Peyer's patch (tissue), 4 donors: ENCODE results near the gene B3GALNT2. TPM values are rescaled to one million over a fixed set of nuclear protein-coding genes. Genes with fewer than 3 reads are reported as not detected.
"Not testable (repeated sequence)": the region's sequence is repeated elsewhere in the genome, so short reads cannot be mapped to it uniquely, and the experiment has no call there.

Experiments
- DNase-seq, 3 donors: peaks; one replicate each; pipeline ENCODE4 v3.0.0-alpha.2; 2017 to 2019
- H3K27ac ChIP-seq, 4 donors: fragments of 200-600 bp; sonication (generic); one replicate each; pipeline ENCODE4 v1.5.1; 2016 to 2019
- H3K27me3 ChIP-seq, 2 donors: fragments of 200-600 bp; sonication (generic); one replicate each; pipeline ENCODE4 v1.5.1; 2019
- H3K36me3 ChIP-seq, 3 donors: fragments of 200-600 bp; sonication (generic); one replicate each; pipeline ENCODE4 v1.5.1; 2016 to 2019
- H3K4me1 ChIP-seq, 4 donors: fragments of 200-600 bp; sonication (generic); one replicate each; pipeline ENCODE4 v1.5.1; 2016 to 2019
- H3K4me3 ChIP-seq, 4 donors: fragments of 200-600 bp; sonication (generic); 1 replicate in 3 of 4; 2 replicates in 1 of 4; pipeline ENCODE4 v1.5.1; 2016 to 2019; ENCODE audit warnings: mild to moderate bottlenecking in 1 of 4
- H3K9me3 ChIP-seq, 4 donors: fragments of 200-600 bp; sonication (generic); one replicate each; pipeline ENCODE4 v1.5.1; 2016 to 2019; ENCODE audit warnings: mild to moderate bottlenecking in 1 of 4
- POLR2A ChIP-seq, 2 donors: fragments of 450-650 bp; IDR thresholded peaks; one replicate each; pipeline ENCODE4 v1.5.1; 2017; ENCODE audit warnings: antibody characterized with exemption in 2 of 2, mild to moderate bottlenecking in 2 of 2, moderate library complexity in 2 of 2
- total RNA-seq, 4 donors: library from RNA; depleted of rRNA; stranded (reverse); fragments of >200 nt; gene quantifications; one replicate each; pipeline ENCODE4 v1.1.0, GENCODE V29; 2016
- TF ChIP-seq, protein P1 (sequence below), 6 experiments: fragments of 450-650 bp in 4 of 6; fragments of 200-600 bp in 2 of 6; sonication (generic) in 1 of 6; IDR thresholded peaks; one replicate each; pipeline ENCODE4 v1.5.1; 2017 to 2019; ENCODE audit warnings: antibody characterized with exemption in 6 of 6, mild to moderate bottlenecking in 3 of 6, moderate library complexity in 1 of 6

B3GALNT2 gene
- total RNA-seq, 4 donors from 2014 or later, result 13.2 to 53.1 (median 32.7) TPM

DNA sequence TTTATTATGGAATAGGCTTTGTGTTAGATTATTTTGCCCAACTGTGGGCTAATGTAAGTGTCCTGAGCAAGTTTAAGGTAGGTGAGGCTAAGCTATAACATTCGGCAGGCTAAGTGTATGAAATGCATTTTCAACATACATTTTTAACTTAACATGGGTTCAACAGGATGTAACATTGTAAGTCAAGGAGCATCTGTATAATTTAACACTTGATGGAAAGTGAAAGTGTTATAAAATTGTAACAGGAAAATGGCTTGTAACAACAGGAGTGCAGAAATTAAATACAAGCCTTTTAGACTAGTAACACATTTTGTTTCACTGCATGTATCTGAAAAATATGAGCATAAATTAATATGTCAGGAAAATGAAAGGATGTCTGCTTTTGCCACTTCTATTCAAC is 42.3 kb downstream of the B3GALNT2 start:
- no peaks in the 10 kb centered on the region for H3K4me1 ChIP-seq
- no peak overlapping the region for H3K27ac ChIP-seq
- no peaks in the 10 kb centered on the region for H3K9me3 ChIP-seq
- H3K27me3 ChIP-seq, result no peaks in the 10 kb centered on the region
- no peak for DNase-seq
- H3K4me3 ChIP-seq, result no peak overlapping the region
- TF ChIP-seq POLR2A (IDR thresholded peaks at IDR 0.05), result no peak
- TF ChIP-seq, protein P1, sequence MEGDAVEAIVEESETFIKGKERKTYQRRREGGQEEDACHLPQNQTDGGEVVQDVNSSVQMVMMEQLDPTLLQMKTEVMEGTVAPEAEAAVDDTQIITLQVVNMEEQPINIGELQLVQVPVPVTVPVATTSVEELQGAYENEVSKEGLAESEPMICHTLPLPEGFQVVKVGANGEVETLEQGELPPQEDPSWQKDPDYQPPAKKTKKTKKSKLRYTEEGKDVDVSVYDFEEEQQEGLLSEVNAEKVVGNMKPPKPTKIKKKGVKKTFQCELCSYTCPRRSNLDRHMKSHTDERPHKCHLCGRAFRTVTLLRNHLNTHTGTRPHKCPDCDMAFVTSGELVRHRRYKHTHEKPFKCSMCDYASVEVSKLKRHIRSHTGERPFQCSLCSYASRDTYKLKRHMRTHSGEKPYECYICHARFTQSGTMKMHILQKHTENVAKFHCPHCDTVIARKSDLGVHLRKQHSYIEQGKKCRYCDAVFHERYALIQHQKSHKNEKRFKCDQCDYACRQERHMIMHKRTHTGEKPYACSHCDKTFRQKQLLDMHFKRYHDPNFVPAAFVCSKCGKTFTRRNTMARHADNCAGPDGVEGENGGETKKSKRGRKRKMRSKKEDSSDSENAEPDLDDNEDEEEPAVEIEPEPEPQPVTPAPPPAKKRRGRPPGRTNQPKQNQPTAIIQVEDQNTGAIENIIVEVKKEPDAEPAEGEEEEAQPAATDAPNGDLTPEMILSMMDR (IDR thresholded peaks at IDR 0.05), result no peak
- peaks cover 0 to 13% (median 0%) of the 10 kb centered on the region in 3 donors for H3K36me3 ChIP-seq

DNA sequence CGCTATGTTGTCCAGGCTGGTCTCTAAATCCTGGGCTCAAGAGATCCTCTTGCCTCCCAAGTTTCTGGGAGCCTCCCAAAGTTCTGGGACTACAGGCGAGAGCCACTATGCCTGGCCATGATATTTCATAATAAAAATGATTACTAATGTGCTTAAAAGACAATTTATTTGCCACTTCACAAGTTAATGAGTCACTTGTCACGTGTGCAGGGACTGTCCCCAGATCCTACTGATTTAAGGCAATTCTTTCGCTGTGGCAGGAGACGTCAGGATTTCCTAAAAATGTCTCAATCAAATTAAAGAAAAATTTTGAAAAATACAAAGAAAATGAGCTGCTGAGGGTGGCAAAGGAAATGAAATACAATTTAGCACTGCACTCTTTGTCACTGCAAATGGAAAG is 43.5 kb downstream of the B3GALNT2 start:
- no peak overlapping the region for H3K27ac ChIP-seq
- peaks cover 0 to 15% (median 0%) of the 10 kb centered on the region in 3 donors for H3K36me3 ChIP-seq
- no peaks in the 10 kb centered on the region for H3K27me3 ChIP-seq
- no peaks in the 10 kb centered on the region for H3K4me1 ChIP-seq
- H3K4me3 ChIP-seq, result no peak overlapping the region
- TF ChIP-seq, protein P1 (IDR thresholded peaks at IDR 0.05), result no peak
- no peak for TF ChIP-seq POLR2A (IDR thresholded peaks at IDR 0.05)
- no peak for DNase-seq
- H3K9me3 ChIP-seq, result no peaks in the 10 kb centered on the region

DNA sequence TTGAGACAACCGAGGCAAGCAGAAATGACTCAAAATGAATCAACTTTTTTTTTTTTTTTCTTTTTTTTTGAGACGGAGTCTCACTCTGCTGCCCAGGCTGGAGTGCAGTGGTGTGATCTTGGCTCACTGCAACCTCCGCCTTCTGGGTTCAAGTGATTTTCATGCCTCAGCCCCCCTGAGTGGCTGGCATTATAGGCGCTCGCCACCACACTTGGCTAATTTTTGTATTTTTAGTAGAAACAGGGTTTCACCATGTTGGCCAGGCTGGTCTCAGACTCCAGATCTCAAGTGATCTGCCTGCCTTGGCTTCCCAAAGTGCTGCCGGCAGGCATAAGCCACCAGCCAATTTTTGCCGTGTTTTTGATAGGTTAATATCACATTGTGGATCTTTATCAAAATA is 46.4 kb downstream of the B3GALNT2 start:
- H3K9me3 ChIP-seq, DNase-seq: not testable (repeated sequence)
- H3K36me3 ChIP-seq, result peaks cover 0 to 32% (median 0%) of the 10 kb centered on the region in 3 donors

DNA sequence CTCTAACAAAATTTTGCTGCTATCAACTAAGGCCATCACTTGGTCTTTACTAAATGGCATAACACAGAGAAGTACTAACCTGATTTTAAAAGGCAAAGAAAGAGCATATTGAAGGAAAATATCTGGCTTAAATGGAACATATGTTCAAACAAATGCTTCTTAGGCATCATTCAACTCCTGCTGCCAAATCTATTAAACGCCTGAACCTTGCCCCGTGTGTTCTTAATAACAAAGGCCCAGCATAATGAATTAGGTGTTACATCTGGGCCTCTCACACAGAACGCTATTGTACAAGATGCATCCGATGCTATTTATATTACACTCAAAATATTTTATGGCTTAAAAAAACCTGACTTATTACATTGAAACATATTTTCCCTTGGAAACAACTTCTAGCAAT is 48.4 kb downstream of the B3GALNT2 start:
- DNase-seq, result no peak
- no peak overlapping the region for H3K27ac ChIP-seq
- H3K4me1 ChIP-seq, result no peaks in the 10 kb centered on the region
- peaks cover 0 to 51% (median 0%) of the 10 kb centered on the region in 3 donors for H3K36me3 ChIP-seq
- no peak overlapping the region for H3K4me3 ChIP-seq
- no peaks in the 10 kb centered on the region for H3K27me3 ChIP-seq
- TF ChIP-seq, protein P1 (IDR thresholded peaks at IDR 0.05), result no peak
- TF ChIP-seq POLR2A (IDR thresholded peaks at IDR 0.05), result no peak
- no peaks in the 10 kb centered on the region for H3K9me3 ChIP-seq

More for the DNA sequence above, 46.4 kb downstream of the B3GALNT2 start:
- H3K4me1 ChIP-seq, H3K27me3 ChIP-seq, H3K27ac ChIP-seq, H3K4me3 ChIP-seq: not testable (repeated sequence)

DNA sequence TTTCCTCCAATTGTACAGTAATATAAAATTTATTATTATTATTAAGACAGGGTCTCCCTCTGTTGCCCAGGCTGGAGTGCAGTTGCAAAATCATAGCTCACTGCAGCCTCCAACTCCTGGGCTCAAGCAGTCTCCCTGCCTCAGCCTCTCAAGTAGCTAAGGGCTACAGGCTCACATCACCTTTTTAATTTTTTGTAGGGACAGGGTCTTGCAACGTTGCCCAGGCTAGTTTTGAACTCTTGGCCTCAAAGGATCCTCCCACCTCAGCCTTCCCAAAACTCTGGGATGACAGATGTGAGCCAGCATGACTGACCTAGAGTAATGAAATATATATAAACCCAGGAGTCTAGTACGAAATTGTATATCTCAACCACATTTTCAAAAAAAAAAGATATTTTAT is 49.2 kb downstream of the B3GALNT2 start:
- Histone ChIP-seq H3K4me3 (no peak overlapping the region), H3K27ac (no peak overlapping the region), H3K27me3 (no peaks in the 10 kb centered on the region), H3K4me1 (no peaks in the 10 kb centered on the region), H3K9me3 (no peaks in the 10 kb centered on the region), H3K36me3 (peaks cover 0 to 59% (median 0%) of the 10 kb centered on the region in 3 donors)
- no peak for TF ChIP-seq POLR2A (IDR thresholded peaks at IDR 0.05)
- TF ChIP-seq, protein P1 (IDR thresholded peaks at IDR 0.05), result no peak
- DNase-seq, result no peak

DNA sequence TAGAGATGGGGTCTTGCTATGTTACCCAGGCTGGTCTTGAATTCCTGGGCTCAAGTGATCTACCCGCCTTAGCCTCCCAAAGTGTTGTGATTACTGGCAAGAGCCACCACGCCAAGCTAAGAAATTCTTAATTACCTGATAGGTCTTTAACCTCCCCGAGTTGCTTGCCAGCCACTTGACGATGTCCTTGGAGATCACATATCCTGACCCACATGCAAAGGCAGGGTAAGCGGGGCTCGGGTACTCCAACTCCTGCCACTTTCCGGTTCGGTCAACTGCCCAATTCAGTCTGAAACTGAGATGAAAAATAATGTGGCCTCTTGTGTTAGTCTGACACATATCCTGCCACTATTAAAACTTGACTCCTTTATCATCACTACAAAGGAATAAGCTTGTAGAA is 50.2 kb downstream of the B3GALNT2 start:
- Histone ChIP-seq H3K27ac (no peak overlapping the region), H3K27me3 (no peaks in the 10 kb centered on the region), H3K9me3 (no peaks in the 10 kb centered on the region), H3K4me3 (no peak overlapping the region), H3K36me3 (peaks cover 0 to 70% (median 0%) of the 10 kb centered on the region in 3 donors), H3K4me1 (no peaks in the 10 kb centered on the region)
- no peak for DNase-seq
- no peak for TF ChIP-seq POLR2A (IDR thresholded peaks at IDR 0.05)
- TF ChIP-seq, protein P1 (IDR thresholded peaks at IDR 0.05), result no peak
